IgD-negative memory B cell (primary cell): ENCODE results near the gene WDFY3. TPM values are rescaled to one million over a fixed set of nuclear protein-coding genes. Genes with fewer than 3 reads are reported as not detected.

Experiments used
- H3K27ac Mint-ChIP-seq, 3 donors: one replicate each; pipeline ENCODE4 v1.8.0; 2020 to 2022; ENCODE audit warnings: mild to moderate bottlenecking in 3 of 3, mixed read lengths in 3 of 3, moderate library complexity in 1 of 3
- H3K27me3 Mint-ChIP-seq: one replicate; pipeline ENCODE4 v1.8.0; 2021; ENCODE audit warnings: mixed read lengths
- H3K36me3 Mint-ChIP-seq: one replicate; pipeline ENCODE4 v1.8.0; 2020; ENCODE audit warnings: mild to moderate bottlenecking, mixed read lengths
- H3K4me1 Mint-ChIP-seq, 3 donors: one replicate each; pipeline ENCODE4 v1.8.0; 2020 to 2022; ENCODE audit warnings: mixed read lengths in 3 of 3, mild to moderate bottlenecking in 1 of 3
- H3K4me3 Mint-ChIP-seq, 4 donors: one replicate each; pipeline ENCODE4 v1.8.0; 2020 to 2022; ENCODE audit warnings: mild to moderate bottlenecking in 4 of 4, mixed read lengths in 4 of 4, moderate library complexity in 3 of 4
- H3K9me3 Mint-ChIP-seq, 3 donors: one replicate each; pipeline ENCODE4 v1.8.0; 2020 to 2021; ENCODE audit warnings: mixed read lengths in 3 of 3, mild to moderate bottlenecking in 1 of 3
- polyA plus RNA-seq: library from polyadenylated mRNA; unstranded; fragments of 300-500 nt; fragmentation: Illumina TruSeq; gene quantifications from one replicate; pipeline ENCODE4 v1.2.3, GENCODE V29; 2021

Gene WDFY3
- polyA plus RNA-seq, 1 donor from 2014 or later, result not detected

DNA sequence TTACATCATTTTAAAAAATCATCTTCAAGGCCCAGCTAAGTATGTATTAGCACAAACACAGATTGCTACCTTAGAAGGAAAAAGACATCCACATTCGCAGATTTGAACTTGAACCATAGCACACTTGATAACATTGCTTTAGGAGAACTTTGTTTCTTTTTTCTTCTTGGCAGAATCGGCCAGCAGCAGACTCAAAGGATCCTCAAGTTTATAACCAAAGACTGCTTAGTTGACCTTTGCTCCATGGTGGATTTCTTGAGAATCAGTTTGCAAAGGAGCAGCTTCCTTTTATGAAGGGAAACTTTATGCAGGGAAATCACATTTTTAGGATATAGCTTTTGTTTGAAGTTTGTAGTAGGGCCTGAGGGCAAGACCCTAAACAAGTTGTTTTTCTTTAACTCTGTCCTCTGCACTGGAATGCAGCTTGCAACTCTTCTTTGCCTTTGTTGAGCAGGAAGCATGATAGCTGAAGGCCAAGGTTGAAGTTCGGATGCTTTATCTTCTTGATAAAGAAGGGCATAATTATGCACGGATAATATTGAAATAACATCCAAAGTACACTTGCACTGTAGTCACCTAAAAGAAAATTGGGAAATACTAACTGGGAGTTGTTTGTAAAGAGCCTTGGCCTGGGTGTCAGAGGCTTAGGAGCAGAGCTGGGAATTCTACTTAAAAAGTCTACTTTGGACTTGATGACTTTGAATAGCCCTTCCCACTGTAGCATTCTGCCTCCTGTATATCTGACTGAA lies 305.1 kb downstream of the WDFY3 start:
- Mint-ChIP-seq H3K36me3 (no peaks in the 10 kb centered on the region), H3K27ac (no peak overlapping the region), H3K27me3 (no peaks in the 10 kb centered on the region), H3K4me3 (no peak overlapping the region), H3K4me1 (no peaks in the 10 kb centered on the region), H3K9me3 (peaks cover 9 to 10% (median 9%) of the 10 kb centered on the region in 3 donors)

DNA sequence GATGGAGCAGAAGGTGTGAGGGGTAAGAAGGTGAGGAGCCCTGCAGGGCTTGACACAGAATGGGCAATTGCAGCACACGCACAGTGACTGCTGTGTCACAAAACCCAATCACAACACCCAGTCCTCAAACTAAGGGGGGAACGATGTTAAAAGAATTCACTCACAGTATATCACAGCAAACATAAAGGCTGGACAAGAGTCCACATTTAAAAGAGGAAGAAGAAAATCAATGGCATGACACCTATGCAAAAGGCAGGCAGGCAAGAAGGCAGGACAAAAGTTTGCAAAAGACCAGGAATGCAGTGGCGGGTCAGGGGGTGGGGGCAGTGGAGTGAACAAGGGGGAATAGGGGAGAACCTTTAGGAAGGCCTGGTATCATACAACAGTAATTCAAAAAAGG lies 305.9 kb downstream of the WDFY3 start:
- no peak overlapping the region for H3K27ac Mint-ChIP-seq
- H3K4me3 Mint-ChIP-seq, result no peak overlapping the region
- H3K9me3 Mint-ChIP-seq, result peaks cover 8 to 10% (median 10%) of the 10 kb centered on the region in 3 donors
- no peaks in the 10 kb centered on the region for H3K36me3 Mint-ChIP-seq
- no peaks in the 10 kb centered on the region for H3K4me1 Mint-ChIP-seq
- peaks cover 2% of the 10 kb centered on the region for H3K27me3 Mint-ChIP-seq

DNA sequence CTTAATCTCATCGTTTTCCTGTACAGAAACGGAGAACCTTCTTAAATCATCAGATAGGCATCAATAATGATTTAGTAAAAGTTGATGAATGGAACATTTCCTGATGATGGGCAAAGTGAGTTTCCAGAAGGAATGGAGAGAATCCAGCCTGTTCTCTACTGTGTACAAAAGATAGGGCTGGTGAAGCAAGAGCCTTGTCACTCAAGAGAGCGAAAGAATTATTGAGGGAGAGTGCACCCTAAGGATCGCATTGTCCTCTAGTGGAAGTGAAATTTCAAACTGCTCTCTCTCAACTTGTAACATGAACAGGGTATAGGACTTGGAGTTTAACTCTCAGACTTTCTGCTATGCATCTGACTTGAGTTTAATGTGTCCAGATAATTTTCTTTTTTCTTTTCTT lies 314.0 kb downstream of the WDFY3 start:
- Mint-ChIP-seq H3K4me3 (no peak overlapping the region), H3K27me3 (peaks cover 2% of the 10 kb centered on the region), H3K36me3 (no peaks in the 10 kb centered on the region), H3K9me3 (peaks cover 3 to 10% (median 6%) of the 10 kb centered on the region in 3 donors), H3K4me1 (no peaks in the 10 kb centered on the region), H3K27ac (no peak overlapping the region)

DNA sequence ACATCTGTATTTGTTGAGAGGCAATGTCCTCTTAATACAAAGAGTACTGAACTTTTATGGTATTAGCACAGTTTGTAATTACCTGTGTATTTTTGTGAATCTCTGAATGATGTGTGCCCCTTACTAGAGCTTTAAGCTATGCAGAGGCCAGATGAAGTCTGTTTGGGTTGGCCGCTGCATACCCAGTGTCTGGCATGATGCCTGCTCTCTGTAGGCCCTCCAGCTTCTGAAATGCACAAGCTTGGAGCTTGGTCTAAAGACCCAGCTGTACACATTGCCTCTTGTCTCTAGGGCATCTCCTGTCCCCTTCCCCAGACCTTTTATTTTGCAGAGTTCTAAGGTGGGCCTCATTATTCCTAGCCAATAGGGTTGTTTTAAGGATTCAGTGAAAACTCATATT lies 315.0 kb downstream of the WDFY3 start:
- no peak overlapping the region for H3K4me3 Mint-ChIP-seq
- H3K36me3 Mint-ChIP-seq, result no peaks in the 10 kb centered on the region
- H3K4me1 Mint-ChIP-seq, result no peaks in the 10 kb centered on the region
- peaks cover 0 to 3% (median under 1%) of the 10 kb centered on the region in 3 donors for H3K9me3 Mint-ChIP-seq
- H3K27ac Mint-ChIP-seq, result no peak overlapping the region
- H3K27me3 Mint-ChIP-seq, result peaks cover 2% of the 10 kb centered on the region

DNA sequence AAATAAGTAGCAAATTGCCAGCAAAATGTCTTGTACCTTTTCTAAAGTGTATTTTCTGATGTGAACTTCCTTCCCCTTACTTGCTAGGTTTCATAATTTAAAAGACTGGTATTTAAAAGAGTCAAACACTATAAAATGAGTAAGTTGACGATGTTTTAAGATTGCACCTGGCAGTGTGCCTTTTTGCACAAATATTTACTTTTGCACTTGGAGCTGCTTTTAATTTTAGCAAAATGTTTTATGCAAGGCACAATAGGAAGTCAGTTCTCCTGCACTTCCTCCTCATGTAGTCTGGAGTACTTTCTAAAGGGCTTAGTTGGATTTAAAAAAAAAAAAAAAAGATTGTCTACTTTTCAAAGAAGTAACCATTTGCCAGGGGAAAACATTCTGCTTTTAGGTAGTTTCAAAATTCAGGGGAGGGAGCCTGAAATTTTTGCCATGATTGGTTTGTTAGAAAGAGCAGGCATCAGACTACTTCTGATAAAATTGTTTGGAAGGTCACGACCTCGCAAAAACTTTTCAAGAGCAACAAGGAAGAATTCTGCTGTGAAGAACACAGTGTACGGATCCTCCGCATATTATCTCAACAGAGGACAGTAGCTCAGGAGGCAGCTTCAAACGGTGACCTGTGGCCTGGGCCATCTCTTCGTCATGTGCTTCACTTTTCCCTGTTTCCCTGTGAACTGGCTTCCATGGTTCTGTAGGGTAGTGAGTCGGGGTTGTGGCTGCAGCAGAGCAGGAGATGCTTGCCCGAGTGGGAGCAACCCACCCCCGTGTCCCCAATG lies 317.4 kb downstream of the WDFY3 start:
- H3K27ac Mint-ChIP-seq, result no peak overlapping the region
- H3K9me3 Mint-ChIP-seq, result no peaks in the 10 kb centered on the region
- H3K4me3 Mint-ChIP-seq, result no peak overlapping the region
- no peaks in the 10 kb centered on the region for H3K36me3 Mint-ChIP-seq
- H3K27me3 Mint-ChIP-seq, result no peaks in the 10 kb centered on the region
- no peaks in the 10 kb centered on the region for H3K4me1 Mint-ChIP-seq

DNA sequence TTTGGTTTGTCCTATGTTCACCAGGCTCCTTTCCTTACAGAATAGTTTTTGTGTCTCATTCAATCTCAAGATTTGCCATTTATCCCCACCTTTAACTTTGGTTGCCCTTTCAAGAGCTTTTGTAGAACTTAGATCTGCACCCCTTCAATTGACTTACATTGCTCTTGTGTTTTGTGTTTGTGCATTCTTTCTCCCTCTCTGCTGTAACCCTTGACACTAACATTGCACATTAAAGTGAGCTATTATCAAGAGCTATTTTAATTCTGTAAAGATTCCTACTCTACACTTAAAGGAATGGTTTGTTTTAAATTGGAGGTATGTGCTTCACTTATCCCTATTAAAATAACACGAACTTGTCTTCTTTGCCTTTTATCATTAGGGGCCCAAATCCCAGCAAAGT lies 318.3 kb downstream of the WDFY3 start:
- H3K36me3 Mint-ChIP-seq, result no peaks in the 10 kb centered on the region
- H3K27me3 Mint-ChIP-seq, result no peaks in the 10 kb centered on the region
- no peaks in the 10 kb centered on the region for H3K9me3 Mint-ChIP-seq
- no peaks in the 10 kb centered on the region for H3K4me1 Mint-ChIP-seq
- no peak overlapping the region for H3K4me3 Mint-ChIP-seq
- peak overlapping the region in 1 of 3 donors; percentile 28 for H3K27ac Mint-ChIP-seq

DNA sequence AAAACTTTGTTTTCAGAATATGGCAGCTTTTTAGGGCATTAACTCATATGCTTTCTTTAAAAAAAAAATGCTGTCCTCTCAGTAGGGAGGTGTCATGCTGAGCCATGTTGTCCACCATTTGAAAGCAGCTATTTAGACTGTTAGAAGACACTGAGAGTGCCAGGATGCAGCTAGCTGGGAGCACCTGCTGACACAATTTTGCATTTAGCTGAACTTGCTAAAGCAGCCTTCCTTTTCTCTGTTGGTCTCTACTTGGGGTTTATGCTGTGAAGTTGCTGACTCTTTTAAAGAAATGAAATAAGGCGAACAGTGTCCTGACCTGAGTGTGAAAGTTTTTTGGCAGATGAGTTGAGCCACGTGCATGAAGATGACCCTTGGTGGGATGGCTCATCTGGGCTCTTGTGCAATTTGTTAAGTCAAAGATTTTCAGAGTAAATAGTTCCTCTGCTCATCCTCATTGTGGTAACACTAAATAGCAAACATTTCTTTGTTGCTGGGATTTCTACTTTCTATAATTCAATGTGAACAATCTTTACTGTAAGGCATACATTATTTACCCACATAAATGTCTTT lies 319.1 kb downstream of the WDFY3 start:
- H3K9me3 Mint-ChIP-seq, result no peaks in the 10 kb centered on the region
- no peaks in the 10 kb centered on the region for H3K4me1 Mint-ChIP-seq
- no peak overlapping the region for H3K27ac Mint-ChIP-seq
- no peaks in the 10 kb centered on the region for H3K27me3 Mint-ChIP-seq
- no peaks in the 10 kb centered on the region for H3K36me3 Mint-ChIP-seq
- H3K4me3 Mint-ChIP-seq, result no peak overlapping the region

DNA sequence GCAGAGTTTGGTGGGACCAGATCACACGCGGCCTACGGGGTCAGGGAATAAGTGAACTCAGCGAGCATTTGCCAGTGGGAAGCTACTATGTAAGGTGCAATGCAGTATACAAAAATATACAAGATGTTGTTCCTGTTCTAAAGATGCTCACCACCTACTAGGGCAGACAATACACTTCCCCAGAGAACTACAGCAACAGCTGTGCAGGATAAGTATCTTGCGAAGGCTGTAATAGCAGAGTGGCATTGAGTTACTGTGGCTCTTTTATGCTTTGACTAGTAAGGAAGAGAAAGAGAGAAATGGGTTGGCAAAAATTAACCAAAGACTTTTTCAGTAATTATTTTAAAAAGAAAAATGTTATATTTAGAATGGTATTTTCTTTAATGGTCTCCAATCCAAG lies 322.4 kb downstream of the WDFY3 start:
- Mint-ChIP-seq H3K4me1 (no peaks in the 10 kb centered on the region), H3K9me3 (no peaks in the 10 kb centered on the region), H3K4me3 (no peak overlapping the region), H3K36me3 (no peaks in the 10 kb centered on the region), H3K27me3 (no peaks in the 10 kb centered on the region), H3K27ac (no peak overlapping the region)

DNA sequence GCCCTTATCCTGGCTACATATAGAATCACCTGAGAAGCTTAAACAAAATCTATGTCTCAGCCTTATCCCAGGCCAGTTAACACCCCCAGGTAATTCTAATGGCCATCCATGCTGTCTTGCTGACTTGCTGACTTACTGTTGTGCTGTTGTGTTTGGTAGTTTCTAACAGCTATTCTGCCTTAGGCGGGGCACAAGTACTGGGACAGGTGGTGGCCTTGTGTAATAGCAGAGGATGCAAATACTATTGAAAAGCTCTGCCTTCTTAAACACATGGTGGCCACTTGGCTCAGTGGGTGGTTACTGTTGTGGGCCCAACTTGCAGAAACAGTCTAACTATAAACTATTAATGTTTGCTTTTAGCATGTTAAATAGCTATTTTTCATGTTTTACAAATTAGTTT lies 327.3 kb downstream of the WDFY3 start:
- Mint-ChIP-seq H3K27me3 (no peaks in the 10 kb centered on the region), H3K4me1 (no peaks in the 10 kb centered on the region), H3K27ac (no peak overlapping the region)

DNA sequence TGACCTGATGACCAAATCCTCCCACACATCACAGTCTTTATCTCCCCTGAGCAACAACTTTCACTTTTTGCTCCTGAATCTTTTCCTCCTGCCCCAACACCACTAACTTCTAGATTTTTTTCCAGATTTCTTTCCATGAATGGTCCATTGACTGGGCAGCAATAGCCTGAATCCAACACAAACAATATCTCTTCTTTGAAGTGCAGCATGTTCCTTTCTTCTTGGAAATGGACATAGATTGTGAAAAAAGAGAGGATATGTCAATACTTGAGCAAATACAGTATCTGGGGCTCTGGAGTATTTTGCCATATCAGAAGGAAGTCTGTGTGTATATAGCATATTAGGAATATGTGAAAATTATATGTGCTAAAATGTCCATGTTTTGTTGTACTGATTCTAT lies 328.4 kb downstream of the WDFY3 start:
- no peak overlapping the region for H3K4me3 Mint-ChIP-seq
- H3K27ac Mint-ChIP-seq, result no peak overlapping the region
- H3K4me1 Mint-ChIP-seq, result no peaks in the 10 kb centered on the region
- no peaks in the 10 kb centered on the region for H3K27me3 Mint-ChIP-seq
- peaks cover 2% of the 10 kb centered on the region for H3K36me3 Mint-ChIP-seq
- H3K9me3 Mint-ChIP-seq, result peaks cover 0 to 3% (median 3%) of the 10 kb centered on the region in 3 donors

More for the DNA sequence above, 327.3 kb downstream of the WDFY3 start:
- Mint-ChIP-seq H3K4me3 (no peak overlapping the region), H3K9me3 (peaks cover 0 to 3% (median 3%) of the 10 kb centered on the region in 3 donors), H3K36me3 (peaks cover 2% of the 10 kb centered on the region)

DNA sequence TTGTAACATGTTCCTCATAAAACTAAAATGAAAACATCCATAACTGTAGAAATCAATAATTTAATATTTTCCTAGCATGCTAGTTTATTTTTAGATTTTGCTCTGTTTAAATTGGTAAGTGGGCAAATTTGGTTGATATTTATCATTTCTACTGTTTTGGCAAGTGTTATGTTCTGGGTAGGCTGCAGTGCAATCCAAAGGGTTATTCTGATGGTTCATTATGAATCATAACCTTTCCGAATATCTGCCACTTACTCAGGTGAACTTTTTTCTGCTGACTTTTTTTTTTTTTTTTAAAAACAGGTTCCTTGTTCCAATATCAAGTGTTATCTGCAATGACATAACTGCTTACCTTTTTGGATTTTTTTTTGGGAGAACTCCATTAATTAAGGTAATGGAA lies 331.5 kb downstream of the WDFY3 start:
- H3K4me3 Mint-ChIP-seq, result no peak overlapping the region
- H3K27me3 Mint-ChIP-seq, result peaks cover 3% of the 10 kb centered on the region
- H3K4me1 Mint-ChIP-seq, result no peaks in the 10 kb centered on the region
- no peak overlapping the region for H3K27ac Mint-ChIP-seq
- H3K36me3 Mint-ChIP-seq, result peaks cover 2% of the 10 kb centered on the region
- H3K9me3 Mint-ChIP-seq, result peaks cover 0 to 3% (median 3%) of the 10 kb centered on the region in 3 donors

DNA sequence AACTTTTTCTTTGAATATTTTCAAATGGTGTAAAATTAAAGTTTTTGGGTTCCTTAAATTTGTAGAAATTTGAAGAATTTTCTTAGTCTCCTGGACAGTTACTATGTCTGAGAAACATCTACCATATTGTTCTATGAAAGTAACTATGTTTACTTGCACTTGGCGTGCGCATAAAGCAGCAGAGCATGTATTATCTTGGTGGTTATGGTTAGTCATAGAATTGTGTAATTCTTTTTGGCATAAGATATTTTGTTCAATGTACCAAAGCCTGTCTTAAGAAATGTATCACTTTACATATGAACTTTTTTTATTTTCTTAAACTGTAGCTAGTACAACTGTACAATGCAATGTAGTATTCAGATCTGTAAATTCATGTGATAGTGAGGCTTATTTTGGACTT lies 334.4 kb downstream of the WDFY3 start:
- H3K27me3 Mint-ChIP-seq, result peaks cover 3% of the 10 kb centered on the region
- H3K9me3 Mint-ChIP-seq, result peaks cover 0 to 3% (median 3%) of the 10 kb centered on the region in 3 donors
- H3K27ac Mint-ChIP-seq, result no peak overlapping the region
- H3K4me1 Mint-ChIP-seq, result no peaks in the 10 kb centered on the region
- no peak overlapping the region for H3K4me3 Mint-ChIP-seq
- H3K36me3 Mint-ChIP-seq, result peaks cover under 1% of the 10 kb centered on the region

DNA sequence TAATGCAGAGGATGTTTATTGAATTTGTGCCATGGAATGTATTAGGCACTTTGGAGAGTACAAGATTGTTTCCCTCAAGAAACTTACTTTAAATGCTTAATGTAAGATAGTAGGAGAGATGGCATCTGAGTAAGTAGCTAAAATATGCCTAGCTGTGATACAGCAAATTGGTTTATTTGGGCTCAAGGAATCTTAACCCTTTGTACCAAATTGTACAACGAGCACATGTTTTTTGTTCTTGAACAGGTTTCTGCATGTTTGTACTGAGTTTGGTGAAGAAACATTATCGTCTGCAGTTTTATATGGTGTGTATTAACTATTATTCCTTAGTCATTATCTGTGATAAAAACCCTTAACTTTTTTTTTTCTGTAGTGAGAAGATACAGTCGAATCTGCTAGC lies 334.9 kb downstream of the WDFY3 start:
- peaks cover 0 to 3% (median 3%) of the 10 kb centered on the region in 3 donors for H3K9me3 Mint-ChIP-seq
- no peak overlapping the region for H3K27ac Mint-ChIP-seq
- H3K36me3 Mint-ChIP-seq, result no peaks in the 10 kb centered on the region
- H3K4me3 Mint-ChIP-seq, result no peak overlapping the region
- H3K27me3 Mint-ChIP-seq, result peaks cover 3% of the 10 kb centered on the region
- H3K4me1 Mint-ChIP-seq, result no peaks in the 10 kb centered on the region

DNA sequence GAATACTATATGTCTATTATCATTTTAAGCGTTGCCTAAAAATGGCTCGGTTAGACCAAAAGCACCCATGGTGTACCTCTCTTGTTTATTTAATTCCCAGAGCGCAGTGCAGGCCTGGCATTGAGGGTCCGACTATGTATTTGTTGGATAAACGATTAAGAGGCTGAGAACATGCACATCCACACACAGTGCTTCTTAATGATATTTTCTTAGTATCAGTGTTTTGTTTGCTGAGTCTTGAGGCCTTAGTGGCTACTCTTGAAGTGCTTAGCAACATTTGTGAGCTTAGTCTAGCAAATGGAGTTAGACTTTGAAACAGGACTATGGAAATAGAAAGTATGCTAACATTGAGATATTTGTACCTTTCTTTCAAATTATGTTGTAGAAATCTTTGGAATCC lies 339.8 kb downstream of the WDFY3 start:
- Mint-ChIP-seq H3K9me3 (peaks cover 0 to 3% (median 0%) of the 10 kb centered on the region in 3 donors), H3K27ac (no peak overlapping the region), H3K36me3 (no peaks in the 10 kb centered on the region), H3K4me1 (peaks cover 0 to 5% (median 4%) of the 10 kb centered on the region in 3 donors), H3K27me3 (no peaks in the 10 kb centered on the region), H3K4me3 (no peak overlapping the region)

DNA sequence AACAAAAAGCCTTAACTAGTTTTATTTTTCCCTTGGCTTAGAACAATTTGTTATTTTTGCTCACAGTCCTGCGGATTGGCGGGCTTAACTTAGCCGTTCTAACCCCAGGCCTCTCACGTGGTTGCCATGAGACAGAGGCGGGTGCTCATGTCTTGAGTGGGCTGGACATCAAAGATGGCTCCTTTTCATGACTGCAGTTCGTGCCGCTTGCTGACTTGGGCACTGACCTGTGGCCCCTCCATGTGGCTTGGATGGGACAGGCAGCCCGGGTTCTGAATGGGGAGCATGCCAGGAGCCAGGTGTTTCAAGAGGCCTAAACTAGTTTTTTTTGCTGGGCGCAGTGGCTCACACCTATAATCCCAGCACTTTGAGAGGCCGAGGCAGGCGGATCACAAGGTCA lies 342.8 kb downstream of the WDFY3 start:
- H3K4me1 Mint-ChIP-seq, result peaks cover 0 to 5% (median 4%) of the 10 kb centered on the region in 3 donors

More for the DNA sequence above, 342.8 kb downstream of the WDFY3 start:
- Mint-ChIP-seq H3K27me3 (no peaks in the 10 kb centered on the region), H3K27ac (no peak overlapping the region), H3K4me3 (no peak overlapping the region), H3K36me3 (peaks cover 2% of the 10 kb centered on the region), H3K9me3 (peaks cover 0 to 3% (median 0%) of the 10 kb centered on the region in 3 donors)
